HL-60 (cell line): ENCODE measurements around the gene CNIH3.
A peak's percentile ranks its signal among the peaks of the same experiment; 100 is the strongest.

Experiments used
- DNase-seq, 2 experiments: peaks; one replicate each; pipeline ENCODE4 v3.0.0-alpha.2; 2010 to 2020; ENCODE audit warnings: low read depth in 1 of 2, low spot score in 1 of 2
- H3K27ac ChIP-seq: fragments of 250-450 bp; sonication (Bioruptor Pico); replicated peaks from 2 replicates; pipeline ENCODE4 v1.5.1; 2020; ENCODE audit warnings: mild to moderate bottlenecking, moderate library complexity
- H3K27me3 ChIP-seq: fragments of 250-450 bp; sonication (Bioruptor Pico); 2 replicates; pipeline ENCODE4 v1.5.1; 2021; ENCODE audit warnings: mild to moderate bottlenecking, moderate library complexity; ENCODE audit not compliant: insufficient read depth, poor library complexity, severe bottlenecking
- H3K4me3 ChIP-seq: replicated peaks from 2 replicates; pipeline ENCODE4 v1.5.1; 2011; ENCODE audit warnings: mild to moderate bottlenecking, control low read depth, low read length; ENCODE audit not compliant: insufficient read depth
- CTCF ChIP-seq: IDR thresholded peaks from one replicate; pipeline ENCODE4 v1.5.1; 2011; ENCODE audit warnings: low read length, control low read depth, inconsistent platforms; ENCODE audit not compliant: insufficient read depth
- GABPA ChIP-seq: IDR thresholded peaks from 2 replicates; pipeline ENCODE4 v1.6.1; 2012; ENCODE audit warnings: low read depth
- POLR2AphosphoS5 ChIP-seq: IDR thresholded peaks from 2 replicates; pipeline ENCODE4 v1.6.1; 2012; ENCODE audit warnings: low read depth
- REST ChIP-seq: IDR thresholded peaks from 2 replicates; pipeline ENCODE4 v1.6.1; 2012; ENCODE audit warnings: low read depth; ENCODE audit not compliant: insufficient replicate concordance
- SPI1 ChIP-seq: IDR thresholded peaks from 2 replicates; pipeline ENCODE4 v1.6.1; 2012; ENCODE audit warnings: low read depth, mild to moderate bottlenecking, borderline replicate concordance

CNIH3 gene

GRCh38 chr1:224734261-224734935, 118.3 kb downstream of the CNIH3 start:
- no peak for DNase-seq
- H3K27ac ChIP-seq: no peak overlapping the region

GRCh38 chr1:224735159-224735558, 119.0 kb downstream of the CNIH3 start:
- H3K27me3 ChIP-seq: no peaks in the 10 kb centered on the region
- no peak for DNase-seq
- H3K4me3 ChIP-seq: no peak overlapping the region
- no peak overlapping the region for H3K27ac ChIP-seq
- TF ChIP-seq POLR2AphosphoS5 (no peak), GABPA (no peak), CTCF (no peak), REST (no peak), SPI1 (no peak)

More at GRCh38 chr1:224734261-224734935, 118.3 kb downstream of the CNIH3 start:
- Histone ChIP-seq H3K27me3 (no peaks in the 10 kb centered on the region), H3K4me3 (no peak overlapping the region)
- no peak for TF ChIP-seq SPI1
- TF ChIP-seq CTCF: no peak
- TF ChIP-seq POLR2AphosphoS5: no peak
- no peak for TF ChIP-seq REST
- TF ChIP-seq GABPA: no peak

- Histone ChIP-seq H3K4me3 (no peak overlapping the region), H3K27ac (no peak overlapping the region), H3K27me3 (no peaks in the 10 kb centered on the region)
- peak; percentile 11 to 50 for DNase-seq
- TF ChIP-seq POLR2AphosphoS5: no peak
- TF ChIP-seq SPI1: peak; percentile 80
Observed at GRCh38 chr1:224736619-224737352, 120.7 kb downstream of the CNIH3 start.

- no peaks in the 10 kb centered on the region for H3K27me3 ChIP-seq
- DNase-seq: no peak
- H3K27ac ChIP-seq: no peak overlapping the region
- no peak overlapping the region for H3K4me3 ChIP-seq
- TF ChIP-seq REST (no peak), GABPA (no peak), SPI1 (no peak), POLR2AphosphoS5 (no peak)
Observed at GRCh38 chr1:224737353-224737727, 121.2 kb downstream of the CNIH3 start.
